ENCODE data around the gene IL1R2.

- TF ChIP-seq JUNB (IDR thresholded peaks at IDR 0.05; ENCODE audit: unreplicated experiment) (no peak), EZH2 (IDR thresholded peaks at IDR 0.05; ENCODE audit: low read depth, unreplicated experiment) (no peak)
- TF ChIP-seq, protein P1, sequence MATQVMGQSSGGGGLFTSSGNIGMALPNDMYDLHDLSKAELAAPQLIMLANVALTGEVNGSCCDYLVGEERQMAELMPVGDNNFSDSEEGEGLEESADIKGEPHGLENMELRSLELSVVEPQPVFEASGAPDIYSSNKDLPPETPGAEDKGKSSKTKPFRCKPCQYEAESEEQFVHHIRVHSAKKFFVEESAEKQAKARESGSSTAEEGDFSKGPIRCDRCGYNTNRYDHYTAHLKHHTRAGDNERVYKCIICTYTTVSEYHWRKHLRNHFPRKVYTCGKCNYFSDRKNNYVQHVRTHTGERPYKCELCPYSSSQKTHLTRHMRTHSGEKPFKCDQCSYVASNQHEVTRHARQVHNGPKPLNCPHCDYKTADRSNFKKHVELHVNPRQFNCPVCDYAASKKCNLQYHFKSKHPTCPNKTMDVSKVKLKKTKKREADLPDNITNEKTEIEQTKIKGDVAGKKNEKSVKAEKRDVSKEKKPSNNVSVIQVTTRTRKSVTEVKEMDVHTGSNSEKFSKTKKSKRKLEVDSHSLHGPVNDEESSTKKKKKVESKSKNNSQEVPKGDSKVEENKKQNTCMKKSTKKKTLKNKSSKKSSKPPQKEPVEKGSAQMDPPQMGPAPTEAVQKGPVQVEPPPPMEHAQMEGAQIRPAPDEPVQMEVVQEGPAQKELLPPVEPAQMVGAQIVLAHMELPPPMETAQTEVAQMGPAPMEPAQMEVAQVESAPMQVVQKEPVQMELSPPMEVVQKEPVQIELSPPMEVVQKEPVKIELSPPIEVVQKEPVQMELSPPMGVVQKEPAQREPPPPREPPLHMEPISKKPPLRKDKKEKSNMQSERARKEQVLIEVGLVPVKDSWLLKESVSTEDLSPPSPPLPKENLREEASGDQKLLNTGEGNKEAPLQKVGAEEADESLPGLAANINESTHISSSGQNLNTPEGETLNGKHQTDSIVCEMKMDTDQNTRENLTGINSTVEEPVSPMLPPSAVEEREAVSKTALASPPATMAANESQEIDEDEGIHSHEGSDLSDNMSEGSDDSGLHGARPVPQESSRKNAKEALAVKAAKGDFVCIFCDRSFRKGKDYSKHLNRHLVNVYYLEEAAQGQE (IDR thresholded peaks at IDR 0.05; ENCODE audit: unreplicated experiment): no peak
These were observed 21.7 kb downstream of the IL1R2 start for GRCh38 chr2:102013206-102014040.

Measured in GM23338 (cell line).